GM13977 (cell line): ENCODE measurements around the gene USF3.

Source experiments
- DNase-seq: peaks from one replicate; pipeline ENCODE4 v3.0.0; 2012; ENCODE audit warnings: low spot score
- CTCF ChIP-seq: IDR thresholded peaks from 2 replicates; pipeline ENCODE4 v1.5.1; 2012; ENCODE audit warnings: mild to moderate bottlenecking, control low read depth; ENCODE audit not compliant: insufficient read depth; ENCODE audit errors: extremely low read depth, missing control alignments
- in situ Hi-C: fragments of 300-500 bp; cut with MboI; formaldehyde crosslinking; loops from one replicate; pipeline ENCODE4 v1.12.0; 2022; ENCODE audit warnings: low sequenced_read_pairs, low pct_unique_long_range_greater_than_20kb, mixed read lengths, inconsistent platforms; ENCODE audit not compliant: unreplicated experiment

Gene USF3

GRCh38 chr3:113659101-113659541 lies 37.3 kb downstream of the USF3 start:
- in situ Hi-C loops = no loop called here
- no peak for TF ChIP-seq CTCF
- no peak for DNase-seq

- in situ Hi-C loops = no loop called here
- no peak for DNase-seq
- TF ChIP-seq CTCF = no peak
Observed at GRCh38 chr3:113658107-113658506, 38.3 kb downstream of the USF3 start.

DNA sequence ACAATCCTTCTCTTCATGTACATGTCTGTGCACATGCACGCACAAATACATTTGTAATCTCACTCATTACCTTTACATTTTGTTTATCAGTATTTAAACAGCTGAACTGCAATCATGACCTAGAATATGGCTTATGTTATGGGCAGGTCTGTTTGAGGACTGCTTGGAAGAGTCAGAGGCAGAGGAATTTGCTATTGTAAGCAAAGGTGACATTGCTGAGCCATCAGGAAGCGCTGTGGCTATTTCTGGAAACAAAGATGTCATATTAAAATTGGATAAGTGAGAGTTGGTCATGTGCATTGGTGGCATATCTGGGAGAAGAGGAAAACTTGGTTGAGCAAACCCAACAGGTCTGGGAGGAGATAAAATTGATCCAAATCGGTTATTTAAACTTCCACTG lies 41.6 kb downstream of the USF3 start:
- no peak for DNase-seq
- TF ChIP-seq CTCF = no peak
- in situ Hi-C loops = no loop called here

- DNase-seq = no peak
- in situ Hi-C loops = no loop called here
- TF ChIP-seq CTCF = no peak
Observed at GRCh38 chr3:113654310-113654709, 42.1 kb downstream of the USF3 start.

DNA sequence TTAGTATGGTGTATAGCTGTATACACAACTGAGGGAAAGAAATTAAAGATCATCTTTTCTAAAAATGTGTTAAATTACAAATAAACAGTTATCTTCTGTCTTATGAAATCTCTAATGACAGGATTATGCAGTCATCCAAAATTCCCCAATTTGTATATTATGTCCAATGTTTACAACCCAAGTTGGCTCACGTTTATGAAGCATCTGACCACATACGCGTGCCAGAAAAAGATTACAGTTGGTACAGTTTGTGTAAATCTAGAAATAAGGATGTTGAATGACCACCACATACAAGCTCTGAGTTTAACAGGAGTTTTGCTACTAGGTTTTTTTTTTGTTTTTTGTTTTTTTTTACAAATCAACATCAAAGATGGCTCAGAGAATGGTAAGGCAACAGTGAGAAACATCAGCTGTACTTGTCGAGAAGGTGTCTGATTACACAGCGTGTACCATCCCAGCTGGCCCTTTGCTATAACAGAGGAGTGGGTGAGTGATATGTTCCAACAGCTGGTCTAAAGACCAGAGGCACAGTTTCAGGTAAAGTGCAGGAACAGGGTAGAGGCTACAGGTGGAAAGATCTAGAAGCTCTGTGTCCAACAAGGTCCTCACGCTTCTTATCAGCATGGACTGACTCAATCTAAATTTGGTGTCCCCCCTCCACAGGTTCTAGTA lies 47.1 kb downstream of the USF3 start:
- no peak for DNase-seq
- in situ Hi-C loops = no loop called here
- TF ChIP-seq CTCF = no peak

GRCh38 chr3:113648524-113648923 lies 47.9 kb downstream of the USF3 start:
- DNase-seq = no peak
- in situ Hi-C loops = no loop called here
- TF ChIP-seq CTCF = no peak
